22Rv1 (cell line): Measurements from ENCODE around the gene GLT8D1.

Source experiments
- ZFX ChIP-seq: fragments of 450-650 bp; IDR thresholded peaks from 2 replicates; pipeline ENCODE4 v1.6.1; 2017; ENCODE audit warnings: antibody characterized with exemption, borderline replicate concordance
- TF ChIP-seq, protein P1 (sequence below): fragments of 450-650 bp; IDR thresholded peaks from 2 replicates; pipeline ENCODE4 v1.5.1; 2017; ENCODE audit warnings: mild to moderate bottlenecking

DNA sequence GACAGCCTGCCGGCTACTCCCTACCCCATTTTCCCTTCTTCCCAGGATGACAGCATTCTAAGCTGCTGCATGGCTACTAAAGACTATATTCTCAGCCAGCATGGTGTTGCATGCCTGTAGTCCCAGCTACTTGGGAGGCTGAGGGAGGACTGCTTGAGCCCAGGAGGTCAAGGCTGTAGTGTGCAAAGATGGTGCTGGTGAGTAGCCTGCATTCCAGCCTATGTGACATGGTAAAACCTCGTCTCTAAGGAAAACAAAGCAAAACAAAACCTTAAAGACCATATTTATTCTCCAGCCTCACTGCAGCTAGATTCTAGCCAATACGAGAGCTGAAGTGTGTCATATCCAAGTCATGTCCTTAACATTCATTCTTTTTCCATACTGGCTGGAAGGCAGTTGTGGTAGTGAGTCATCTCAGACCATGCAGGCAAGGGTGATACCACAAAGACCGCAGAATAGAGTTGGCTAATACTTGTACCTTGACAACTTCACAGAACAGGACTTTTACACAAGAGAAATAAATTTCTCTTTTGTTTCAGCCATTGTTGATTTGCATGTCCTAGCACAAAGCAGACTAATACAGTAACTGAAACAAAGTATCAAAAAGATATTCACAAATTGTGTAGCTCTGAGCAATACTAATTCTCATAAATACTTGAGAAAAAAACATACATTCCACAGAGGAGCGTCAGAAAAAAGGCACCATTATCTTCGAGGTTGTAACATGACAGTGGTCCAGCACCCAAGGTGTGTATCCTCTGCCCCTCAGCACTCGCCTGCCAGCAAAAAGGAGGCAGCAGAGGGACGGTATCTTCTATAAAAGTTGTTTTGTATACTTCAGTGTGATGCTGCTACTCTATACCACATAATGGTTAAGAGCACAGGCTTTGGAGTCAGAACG, 34.7 kb downstream of the GLT8D1 start:
- TF ChIP-seq, protein P1, sequence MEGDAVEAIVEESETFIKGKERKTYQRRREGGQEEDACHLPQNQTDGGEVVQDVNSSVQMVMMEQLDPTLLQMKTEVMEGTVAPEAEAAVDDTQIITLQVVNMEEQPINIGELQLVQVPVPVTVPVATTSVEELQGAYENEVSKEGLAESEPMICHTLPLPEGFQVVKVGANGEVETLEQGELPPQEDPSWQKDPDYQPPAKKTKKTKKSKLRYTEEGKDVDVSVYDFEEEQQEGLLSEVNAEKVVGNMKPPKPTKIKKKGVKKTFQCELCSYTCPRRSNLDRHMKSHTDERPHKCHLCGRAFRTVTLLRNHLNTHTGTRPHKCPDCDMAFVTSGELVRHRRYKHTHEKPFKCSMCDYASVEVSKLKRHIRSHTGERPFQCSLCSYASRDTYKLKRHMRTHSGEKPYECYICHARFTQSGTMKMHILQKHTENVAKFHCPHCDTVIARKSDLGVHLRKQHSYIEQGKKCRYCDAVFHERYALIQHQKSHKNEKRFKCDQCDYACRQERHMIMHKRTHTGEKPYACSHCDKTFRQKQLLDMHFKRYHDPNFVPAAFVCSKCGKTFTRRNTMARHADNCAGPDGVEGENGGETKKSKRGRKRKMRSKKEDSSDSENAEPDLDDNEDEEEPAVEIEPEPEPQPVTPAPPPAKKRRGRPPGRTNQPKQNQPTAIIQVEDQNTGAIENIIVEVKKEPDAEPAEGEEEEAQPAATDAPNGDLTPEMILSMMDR, result no peak
- TF ChIP-seq ZFX, result no peak
